Measurements from ENCODE around the gene SSR4. TPM values are rescaled to one million over a fixed set of nuclear protein-coding genes. Genes with fewer than 3 reads are reported as not detected.
A peak's percentile ranks its signal among the peaks of the same experiment; 100 is the strongest.
"Not testable (repeated sequence)": the region's sequence is repeated elsewhere in the genome, so short reads cannot be mapped to it uniquely, and the experiment has no call there.

The SSR4 gene
- total RNA-seq (100 to 1,000 TPM; 171 to 173 TPM), total RNA-seq (52.7 to 172 (median 88.8) reads per million in 172 experiments)
- 269 TPM for polyA plus RNA-seq (2013, experiment 1 of 2)
- polyA plus RNA-seq (2013, experiment 2 of 2): 253 TPM

DNA sequence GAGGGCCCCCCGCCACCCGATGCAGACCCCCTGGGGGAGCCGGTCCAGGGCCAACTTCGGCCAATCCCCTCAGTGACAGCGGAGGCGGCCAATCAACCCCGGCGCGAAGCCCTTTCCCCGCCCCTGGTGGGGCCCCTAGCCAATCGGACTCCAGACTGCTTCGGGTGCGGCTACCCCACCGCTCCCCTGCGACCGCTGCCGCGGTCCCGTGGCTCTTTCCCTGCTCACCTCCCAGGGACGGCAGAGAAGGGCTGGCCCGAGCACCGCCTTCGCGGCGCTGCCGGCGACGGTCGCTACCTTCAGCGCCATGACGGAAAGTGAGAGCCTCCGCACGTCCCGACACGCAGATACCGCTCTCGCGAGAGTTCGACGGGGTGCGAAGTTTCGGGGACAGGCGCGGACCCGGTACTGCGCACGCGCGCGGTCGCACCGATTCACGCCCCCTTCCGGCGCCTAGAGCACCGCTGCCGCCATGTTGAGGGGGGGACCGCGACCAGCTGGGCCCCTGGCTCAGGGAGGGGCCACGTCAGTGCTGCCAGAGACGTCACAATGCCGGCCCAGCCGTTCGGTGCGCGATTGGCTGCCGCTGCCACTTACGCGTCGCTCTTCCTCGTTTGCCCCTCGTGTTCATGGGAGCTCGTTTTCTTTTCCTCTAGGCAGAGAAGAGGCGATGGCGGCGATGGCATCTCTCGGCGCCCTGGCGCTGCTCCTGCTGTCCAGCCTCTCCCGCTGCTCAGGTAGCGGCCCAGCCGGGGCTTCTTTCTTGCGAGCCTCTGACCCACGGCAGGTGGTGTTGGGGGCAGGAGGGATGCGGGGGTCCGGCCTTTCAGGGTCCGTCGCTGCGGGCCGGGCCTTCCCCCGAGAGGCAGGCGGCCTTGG, at the start of gene SSR4, which contains the start of gene IDH3G:
Gene SSR4, plus strand, starts transcription at position 651 of the 879 bp plus-strand sequence. Its CDS starts 20 bp downstream, at position 671.
Gene IDH3G, minus strand, starts transcription at position 358 of the 879 bp plus-strand sequence. Its CDS starts 49 bp downstream, at position 309.
- Mint-ChIP-seq H3K4me3 (peak within 1 kb of the TSS; percentile 97), H3K4me1 (ENCODE audit: low read depth) (peaks cover 14% of the 10 kb centered on the region), H3K9me3 (no peaks in the 10 kb centered on the region), H3K27me3 (no peaks in the 10 kb centered on the region), H3K27ac (peak within 1 kb of the TSS; percentile 89), H3K36me3 (ENCODE audit: low read depth) (peaks cover 26% of the 10 kb centered on the region)
- Histone ChIP-seq H3K4me1 (ENCODE audit: insufficient read depth, low read length) (peaks cover 44% of the 10 kb centered on the region), H3K4me3 (ENCODE audit: low read length) (peak within 1 kb of the TSS; percentile 89), H3K27ac (ENCODE audit: low read depth in 1 of 2, low read length in 2 of 2) (peak within 1 kb of the TSS; percentile 83 to 92), H3K27me3 (ENCODE audit: control insufficient read depth in 1 of 2, insufficient read depth in 2 of 2, low read length in 2 of 2) (no peaks in the 10 kb centered on the region), H3K9me3 (ENCODE audit: control insufficient read depth in 1 of 2, insufficient read depth in 1 of 2, low read length in 2 of 2) (no peaks in the 10 kb centered on the region), H3K36me3 (ENCODE audit: insufficient read depth, low read length) (peaks cover 29% of the 10 kb centered on the region)
- DNase-seq: peak; percentile 84 to 97 (median 91)
- peak; percentile 91 for ATAC-seq (ENCODE audit: poor library complexity)
- CTCF ChIA-PET: interaction anchor here (0.9 kb wide), 1 partner anchor 134 kb away, joined by 3 read pairs; no protein-coding TSS in a partner anchor
- intact Hi-C loops (cut with DNase I, micrococcal nuclease): loop anchor here in 1 of 2 experiments (2.0 to 5.0 kb wide), 2 partner anchors 67 to 133 kb away; partner anchors contain the start of gene ARHGAP4
- POLR2A ChIA-PET: interaction anchor here (0.5 to 2.4 kb wide), 12 partner anchors 25 to 604 kb away, joined by 3 to 29 read pairs (median 4); partner anchors contain the start of genes HCFC1 and RPL10
- TF ChIP-seq, protein P1, sequence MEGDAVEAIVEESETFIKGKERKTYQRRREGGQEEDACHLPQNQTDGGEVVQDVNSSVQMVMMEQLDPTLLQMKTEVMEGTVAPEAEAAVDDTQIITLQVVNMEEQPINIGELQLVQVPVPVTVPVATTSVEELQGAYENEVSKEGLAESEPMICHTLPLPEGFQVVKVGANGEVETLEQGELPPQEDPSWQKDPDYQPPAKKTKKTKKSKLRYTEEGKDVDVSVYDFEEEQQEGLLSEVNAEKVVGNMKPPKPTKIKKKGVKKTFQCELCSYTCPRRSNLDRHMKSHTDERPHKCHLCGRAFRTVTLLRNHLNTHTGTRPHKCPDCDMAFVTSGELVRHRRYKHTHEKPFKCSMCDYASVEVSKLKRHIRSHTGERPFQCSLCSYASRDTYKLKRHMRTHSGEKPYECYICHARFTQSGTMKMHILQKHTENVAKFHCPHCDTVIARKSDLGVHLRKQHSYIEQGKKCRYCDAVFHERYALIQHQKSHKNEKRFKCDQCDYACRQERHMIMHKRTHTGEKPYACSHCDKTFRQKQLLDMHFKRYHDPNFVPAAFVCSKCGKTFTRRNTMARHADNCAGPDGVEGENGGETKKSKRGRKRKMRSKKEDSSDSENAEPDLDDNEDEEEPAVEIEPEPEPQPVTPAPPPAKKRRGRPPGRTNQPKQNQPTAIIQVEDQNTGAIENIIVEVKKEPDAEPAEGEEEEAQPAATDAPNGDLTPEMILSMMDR (IDR thresholded peaks at IDR 0.05): no peak

DNA sequence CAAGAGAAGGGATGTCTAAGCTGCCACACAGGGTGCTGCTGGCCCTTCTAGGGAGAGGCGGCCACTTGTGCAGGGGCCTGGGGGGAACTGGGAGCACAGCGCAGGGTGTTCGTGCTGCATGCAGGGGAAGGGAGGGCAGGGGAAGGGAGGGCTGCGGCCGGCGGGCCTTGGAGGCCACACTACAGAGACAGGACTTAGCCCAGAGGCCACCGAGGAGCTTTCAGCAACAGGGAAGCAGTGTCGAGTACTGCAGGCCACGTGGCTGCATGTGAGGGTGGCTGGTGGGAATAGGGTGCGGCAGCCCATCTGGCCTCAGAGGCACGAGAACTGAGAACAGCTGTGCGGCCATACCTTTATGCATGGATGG, 49.4 kb upstream of the SSR4 start:
- DNase-seq; H3K4me3 Mint-ChIP-seq; POLR2A ChIA-PET; H3K4me3 ChIP-seq (ENCODE audit: low read length); intact Hi-C loops (cut with DNase I, micrococcal nuclease); ATAC-seq (ENCODE audit: poor library complexity); H3K27ac ChIP-seq (ENCODE audit: low read depth in 1 of 2, low read length in 2 of 2); CTCF ChIA-PET; H3K36me3 ChIP-seq (ENCODE audit: insufficient read depth, low read length); H3K36me3 Mint-ChIP-seq (ENCODE audit: low read depth); H3K27ac Mint-ChIP-seq; H3K9me3 ChIP-seq (ENCODE audit: control insufficient read depth in 1 of 2, insufficient read depth in 1 of 2, low read length in 2 of 2); H3K9me3 Mint-ChIP-seq; H3K27me3 ChIP-seq (ENCODE audit: control insufficient read depth in 1 of 2, insufficient read depth in 2 of 2, low read length in 2 of 2); H3K27me3 Mint-ChIP-seq: not testable (repeated sequence)
- peaks cover 16% of the 10 kb centered on the region for H3K4me1 ChIP-seq (ENCODE audit: insufficient read depth, low read length)
- peaks cover 10% of the 10 kb centered on the region for H3K4me1 Mint-ChIP-seq (ENCODE audit: low read depth)

DNA sequence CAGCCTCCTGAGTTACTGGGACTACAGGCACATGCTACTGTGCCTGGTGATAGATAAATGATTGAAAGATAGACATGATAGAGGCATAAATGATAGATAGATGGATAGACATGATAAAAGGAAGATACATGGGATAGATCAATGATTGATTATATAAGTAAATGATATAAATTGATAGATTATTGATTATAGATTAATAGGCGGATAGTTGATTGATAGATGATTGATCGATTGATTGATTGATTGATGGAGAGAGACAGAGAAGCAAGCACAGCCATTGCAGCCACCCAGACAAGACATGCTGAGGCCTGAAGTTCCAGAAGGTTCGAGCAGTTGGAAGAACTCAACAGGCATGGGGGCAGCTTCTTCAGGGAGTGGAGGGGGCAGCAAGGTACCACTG, 48.1 kb upstream of the SSR4 start:
- no peaks in the 10 kb centered on the region for H3K27me3 Mint-ChIP-seq
- H3K36me3 Mint-ChIP-seq (ENCODE audit: low read depth): no peaks in the 10 kb centered on the region
- peaks cover under 1% of the 10 kb centered on the region for H3K4me1 Mint-ChIP-seq (ENCODE audit: low read depth)
- no peak overlapping the region for H3K4me3 Mint-ChIP-seq
- POLR2A ChIA-PET: no interaction called here
- Histone ChIP-seq H3K36me3 (ENCODE audit: insufficient read depth, low read length) (no peaks in the 10 kb centered on the region), H3K4me1 (ENCODE audit: insufficient read depth, low read length) (peaks cover 3% of the 10 kb centered on the region), H3K4me3 (ENCODE audit: low read length) (no peak overlapping the region), H3K27me3 (ENCODE audit: control insufficient read depth in 1 of 2, insufficient read depth in 2 of 2, low read length in 2 of 2) (no peaks in the 10 kb centered on the region), H3K9me3 (ENCODE audit: control insufficient read depth in 1 of 2, insufficient read depth in 1 of 2, low read length in 2 of 2) (no peaks in the 10 kb centered on the region), H3K27ac (ENCODE audit: low read depth in 1 of 2, low read length in 2 of 2) (no peak overlapping the region)
- no peak overlapping the region for H3K27ac Mint-ChIP-seq
- H3K9me3 Mint-ChIP-seq: no peaks in the 10 kb centered on the region
- TF ChIP-seq, protein P1 (IDR thresholded peaks at IDR 0.05): no peak
- CTCF ChIA-PET: no interaction called here
- no peak for DNase-seq
- intact Hi-C loops (cut with DNase I, micrococcal nuclease): no loop called here
- ATAC-seq (ENCODE audit: poor library complexity): no peak

DNA sequence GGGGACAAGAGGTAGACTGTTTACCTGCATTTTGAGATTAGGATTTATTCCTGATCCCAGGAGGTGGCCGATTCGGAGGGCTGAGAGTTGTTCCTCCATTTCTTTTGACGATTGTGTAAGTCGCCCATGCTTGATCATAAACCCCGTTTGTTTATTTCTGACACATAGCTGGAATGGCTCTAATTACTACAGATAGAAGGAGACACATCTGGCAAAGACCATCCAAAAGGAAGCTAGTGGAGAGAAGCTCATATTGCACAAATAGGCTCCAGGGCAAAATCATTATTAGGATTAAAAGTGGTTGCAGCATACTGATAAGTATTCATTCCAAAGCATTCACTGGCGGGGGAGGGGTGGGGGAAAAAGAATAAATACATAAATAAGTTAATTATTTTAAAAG, 47.5 kb upstream of the SSR4 start:
- POLR2A ChIA-PET; H3K27ac Mint-ChIP-seq; H3K27me3 ChIP-seq (ENCODE audit: control insufficient read depth in 1 of 2, insufficient read depth in 2 of 2, low read length in 2 of 2); H3K4me1 ChIP-seq (ENCODE audit: insufficient read depth, low read length); H3K4me1 Mint-ChIP-seq (ENCODE audit: low read depth); ATAC-seq (ENCODE audit: poor library complexity); H3K27ac ChIP-seq (ENCODE audit: low read depth in 1 of 2, low read length in 2 of 2); DNase-seq; H3K9me3 ChIP-seq (ENCODE audit: control insufficient read depth in 1 of 2, insufficient read depth in 1 of 2, low read length in 2 of 2); H3K36me3 Mint-ChIP-seq (ENCODE audit: low read depth); H3K27me3 Mint-ChIP-seq; CTCF ChIA-PET; H3K4me3 ChIP-seq (ENCODE audit: low read length); H3K9me3 Mint-ChIP-seq; H3K36me3 ChIP-seq (ENCODE audit: insufficient read depth, low read length); intact Hi-C loops (cut with DNase I, micrococcal nuclease); H3K4me3 Mint-ChIP-seq: not testable (repeated sequence)

DNA sequence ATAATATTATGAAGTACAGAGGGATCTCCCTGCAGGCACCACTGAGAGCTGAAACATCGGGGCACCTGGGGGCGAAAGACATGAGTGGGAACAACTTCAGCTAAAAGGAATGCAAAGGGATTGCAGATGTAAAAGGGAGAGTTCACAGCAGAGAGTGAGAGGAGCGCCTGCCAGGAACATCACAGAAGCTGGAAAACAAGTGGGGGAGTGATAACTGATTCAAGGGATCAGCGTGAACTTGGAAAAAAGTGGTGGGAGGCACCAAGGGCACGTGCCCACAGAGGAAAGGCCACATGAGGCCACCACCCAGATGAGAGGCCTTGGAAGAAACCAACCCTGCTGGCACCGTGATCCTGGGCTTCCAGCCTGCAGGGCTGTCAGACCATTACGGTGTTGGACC, 45.5 kb upstream of the SSR4 start:
- H3K36me3 Mint-ChIP-seq (ENCODE audit: low read depth); H3K9me3 Mint-ChIP-seq; H3K27me3 ChIP-seq (ENCODE audit: control insufficient read depth in 1 of 2, insufficient read depth in 2 of 2, low read length in 2 of 2); H3K4me3 Mint-ChIP-seq; H3K4me3 ChIP-seq (ENCODE audit: low read length); DNase-seq; ATAC-seq (ENCODE audit: poor library complexity); H3K27me3 Mint-ChIP-seq; H3K27ac ChIP-seq (ENCODE audit: low read depth in 1 of 2, low read length in 2 of 2); H3K27ac Mint-ChIP-seq; intact Hi-C loops (cut with DNase I, micrococcal nuclease); H3K9me3 ChIP-seq (ENCODE audit: control insufficient read depth in 1 of 2, insufficient read depth in 1 of 2, low read length in 2 of 2); H3K4me1 ChIP-seq (ENCODE audit: insufficient read depth, low read length); H3K4me1 Mint-ChIP-seq (ENCODE audit: low read depth); H3K36me3 ChIP-seq (ENCODE audit: insufficient read depth, low read length); CTCF ChIA-PET: not testable (repeated sequence)
- POLR2A ChIA-PET: interaction anchor here (0.9 kb wide), 1 partner anchor 25 kb away, joined by 3 read pairs; no protein-coding TSS in a partner anchor
